ENCODE measurements around the gene FBXL12. TPM values are rescaled to one million over a fixed set of nuclear protein-coding genes. Genes with fewer than 3 reads are reported as not detected.
"Not testable (repeated sequence)": the region's sequence is repeated elsewhere in the genome, so short reads cannot be mapped to it uniquely, and the experiment has no call there.

Gene FBXL12
- total and polyA plus RNA-seq, 4 donors, result 10.0 to 11.7 (median 10.3) TPM

DNA sequence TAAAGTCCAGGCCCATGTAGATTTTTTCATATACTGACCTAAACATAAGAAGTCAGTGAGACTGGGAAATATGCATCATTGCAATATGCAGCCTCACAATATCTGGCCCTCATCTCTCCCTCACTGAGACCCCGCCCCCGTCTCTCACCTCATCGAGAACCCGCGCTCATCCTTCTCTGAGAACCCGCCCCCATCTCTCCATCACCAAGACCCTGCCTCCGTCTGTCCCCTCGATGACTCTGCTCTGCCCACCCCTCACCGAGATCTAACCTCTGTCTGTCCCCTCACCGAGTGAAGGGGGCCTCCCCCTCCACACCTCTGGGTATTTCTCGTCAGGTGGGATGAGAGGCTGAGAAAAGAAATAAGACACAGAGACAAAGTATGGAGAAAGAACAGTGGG is 29.8 kb downstream of the FBXL12 start (continued):
- TF ChIP-seq YY1 (IDR thresholded peaks at IDR 0.05), result no peak

DNA sequence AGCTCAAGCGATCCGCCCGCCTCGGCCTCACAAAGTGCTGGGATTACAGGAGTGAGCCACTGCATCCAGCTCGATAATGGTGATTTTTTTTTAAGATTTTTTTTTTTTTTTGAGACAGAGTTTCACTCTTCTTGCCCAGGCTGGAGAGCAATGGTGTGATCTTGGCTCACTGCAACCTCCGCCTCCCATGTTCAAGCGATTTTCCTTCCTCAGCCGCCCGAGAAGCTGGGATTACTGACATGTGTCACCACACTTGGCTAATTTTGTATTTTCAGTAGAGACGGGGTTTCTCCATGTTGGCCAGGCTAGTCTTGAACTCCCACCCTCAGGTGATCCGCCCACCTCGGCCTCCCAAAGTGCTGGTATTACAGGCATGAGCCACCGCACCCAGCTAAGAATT is 30.3 kb downstream of the FBXL12 start:
- H3K27me3 ChIP-seq (ENCODE audit: control insufficient read depth in 4 of 4, insufficient read depth in 4 of 4, low read length in 3 of 4); H3K9ac ChIP-seq (ENCODE audit: low read depth in 1 of 2, low read length in 2 of 2); H3K4me3 ChIP-seq (ENCODE audit: low read depth in 1 of 3, low read length in 3 of 3); H3K9me3 ChIP-seq (ENCODE audit: control insufficient read depth in 4 of 4, low read length in 3 of 4); H3K27ac ChIP-seq (ENCODE audit: low read depth in 1 of 2, low read length in 2 of 2); H3K36me3 ChIP-seq (ENCODE audit: control insufficient read depth in 4 of 4, insufficient read depth in 3 of 4, low read depth in 1 of 4, low read length in 3 of 4); DNase-seq (ENCODE audit: low spot score): not testable (repeated sequence)
- WGBS, result 95% methylated on average over 13 of the region's 13 CpGs
- H3K4me1 ChIP-seq (ENCODE audit: control insufficient read depth in 4 of 4, insufficient read depth in 4 of 4, low read length in 3 of 4), result peaks cover 4 to 17% (median 10%) of the 10 kb centered on the region in 4 donors

DNA sequence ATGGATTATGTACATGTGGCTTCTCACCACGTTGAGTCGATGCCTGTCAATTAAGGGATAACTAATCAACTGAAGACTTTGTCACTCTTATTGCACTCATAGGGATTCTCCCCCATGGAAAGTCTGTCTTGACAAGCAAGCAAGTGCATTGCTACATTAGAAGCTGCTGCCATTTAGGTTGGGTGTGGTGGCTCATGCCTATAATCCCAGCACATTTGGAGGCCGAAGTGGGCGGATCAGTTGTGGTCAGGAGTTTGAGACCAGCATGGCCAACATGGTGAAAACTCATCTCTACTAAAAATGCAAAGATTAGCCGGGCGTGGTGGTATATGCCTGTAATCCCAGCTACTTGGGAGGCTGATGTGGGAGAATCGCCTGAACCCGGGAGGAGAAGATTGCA is 32.1 kb downstream of the FBXL12 start:
- Histone ChIP-seq H3K36me3 (ENCODE audit: control insufficient read depth in 4 of 4, insufficient read depth in 3 of 4, low read depth in 1 of 4, low read length in 3 of 4) (no peaks in the 10 kb centered on the region), H3K27ac (ENCODE audit: low read depth in 1 of 2, low read length in 2 of 2) (peak overlapping the region in 1 of 2 donors; percentile 61), H3K27me3 (ENCODE audit: control insufficient read depth in 4 of 4, insufficient read depth in 4 of 4, low read length in 3 of 4) (no peaks in the 10 kb centered on the region), H3K4me1 (ENCODE audit: control insufficient read depth in 4 of 4, insufficient read depth in 4 of 4, low read length in 3 of 4) (peaks cover 4 to 14% (median 10%) of the 10 kb centered on the region in 4 donors), H3K4me3 (ENCODE audit: low read depth in 1 of 3, low read length in 3 of 3) (no peak overlapping the region), H3K9ac (ENCODE audit: low read depth in 1 of 2, low read length in 2 of 2) (no peak overlapping the region), H3K9me3 (ENCODE audit: control insufficient read depth in 4 of 4, low read length in 3 of 4) (no peaks in the 10 kb centered on the region)
- DNase-seq (ENCODE audit: low spot score), result no peak
- WGBS, result 97% methylated on average over 8 of the region's 8 CpGs
- TF ChIP-seq, protein P1, sequence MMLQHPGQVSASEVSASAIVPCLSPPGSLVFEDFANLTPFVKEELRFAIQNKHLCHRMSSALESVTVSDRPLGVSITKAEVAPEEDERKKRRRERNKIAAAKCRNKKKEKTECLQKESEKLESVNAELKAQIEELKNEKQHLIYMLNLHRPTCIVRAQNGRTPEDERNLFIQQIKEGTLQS (IDR thresholded peaks at IDR 0.05), result no peak
- TF ChIP-seq RXRA (IDR thresholded peaks at IDR 0.05) (no peak), HNF4G (IDR thresholded peaks at IDR 0.05) (no peak), HNF4A (conservative IDR thresholded peaks at IDR 0.05) (no peak), FOXA1 (IDR thresholded peaks at IDR 0.05) (no peak), EGR1 (IDR thresholded peaks at IDR 0.05; ENCODE audit: low read depth in 2 of 2) (no peak), FOXA2 (IDR thresholded peaks at IDR 0.05) (no peak), SP1 (IDR thresholded peaks at IDR 0.05) (no peak), TAF1 (conservative IDR thresholded peaks at IDR 0.05) (no peak), RAD21 (IDR thresholded peaks at IDR 0.05) (no peak), JUND (IDR thresholded peaks at IDR 0.05) (no peak)
- TF ChIP-seq, protein P2, sequence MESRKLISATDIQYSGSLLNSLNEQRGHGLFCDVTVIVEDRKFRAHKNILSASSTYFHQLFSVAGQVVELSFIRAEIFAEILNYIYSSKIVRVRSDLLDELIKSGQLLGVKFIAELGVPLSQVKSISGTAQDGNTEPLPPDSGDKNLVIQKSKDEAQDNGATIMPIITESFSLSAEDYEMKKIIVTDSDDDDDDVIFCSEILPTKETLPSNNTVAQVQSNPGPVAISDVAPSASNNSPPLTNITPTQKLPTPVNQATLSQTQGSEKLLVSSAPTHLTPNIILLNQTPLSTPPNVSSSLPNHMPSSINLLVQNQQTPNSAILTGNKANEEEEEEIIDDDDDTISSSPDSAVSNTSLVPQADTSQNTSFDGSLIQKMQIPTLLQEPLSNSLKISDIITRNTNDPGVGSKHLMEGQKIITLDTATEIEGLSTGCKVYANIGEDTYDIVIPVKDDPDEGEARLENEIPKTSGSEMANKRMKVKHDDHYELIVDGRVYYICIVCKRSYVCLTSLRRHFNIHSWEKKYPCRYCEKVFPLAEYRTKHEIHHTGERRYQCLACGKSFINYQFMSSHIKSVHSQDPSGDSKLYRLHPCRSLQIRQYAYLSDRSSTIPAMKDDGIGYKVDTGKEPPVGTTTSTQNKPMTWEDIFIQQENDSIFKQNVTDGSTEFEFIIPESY (IDR thresholded peaks at IDR 0.05), result no peak
- TF ChIP-seq, protein P3, sequence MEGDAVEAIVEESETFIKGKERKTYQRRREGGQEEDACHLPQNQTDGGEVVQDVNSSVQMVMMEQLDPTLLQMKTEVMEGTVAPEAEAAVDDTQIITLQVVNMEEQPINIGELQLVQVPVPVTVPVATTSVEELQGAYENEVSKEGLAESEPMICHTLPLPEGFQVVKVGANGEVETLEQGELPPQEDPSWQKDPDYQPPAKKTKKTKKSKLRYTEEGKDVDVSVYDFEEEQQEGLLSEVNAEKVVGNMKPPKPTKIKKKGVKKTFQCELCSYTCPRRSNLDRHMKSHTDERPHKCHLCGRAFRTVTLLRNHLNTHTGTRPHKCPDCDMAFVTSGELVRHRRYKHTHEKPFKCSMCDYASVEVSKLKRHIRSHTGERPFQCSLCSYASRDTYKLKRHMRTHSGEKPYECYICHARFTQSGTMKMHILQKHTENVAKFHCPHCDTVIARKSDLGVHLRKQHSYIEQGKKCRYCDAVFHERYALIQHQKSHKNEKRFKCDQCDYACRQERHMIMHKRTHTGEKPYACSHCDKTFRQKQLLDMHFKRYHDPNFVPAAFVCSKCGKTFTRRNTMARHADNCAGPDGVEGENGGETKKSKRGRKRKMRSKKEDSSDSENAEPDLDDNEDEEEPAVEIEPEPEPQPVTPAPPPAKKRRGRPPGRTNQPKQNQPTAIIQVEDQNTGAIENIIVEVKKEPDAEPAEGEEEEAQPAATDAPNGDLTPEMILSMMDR (IDR thresholded peaks at IDR 0.05; ENCODE audit: low read depth, low read length, missing input control), result no peak
- TF ChIP-seq, protein P4, sequence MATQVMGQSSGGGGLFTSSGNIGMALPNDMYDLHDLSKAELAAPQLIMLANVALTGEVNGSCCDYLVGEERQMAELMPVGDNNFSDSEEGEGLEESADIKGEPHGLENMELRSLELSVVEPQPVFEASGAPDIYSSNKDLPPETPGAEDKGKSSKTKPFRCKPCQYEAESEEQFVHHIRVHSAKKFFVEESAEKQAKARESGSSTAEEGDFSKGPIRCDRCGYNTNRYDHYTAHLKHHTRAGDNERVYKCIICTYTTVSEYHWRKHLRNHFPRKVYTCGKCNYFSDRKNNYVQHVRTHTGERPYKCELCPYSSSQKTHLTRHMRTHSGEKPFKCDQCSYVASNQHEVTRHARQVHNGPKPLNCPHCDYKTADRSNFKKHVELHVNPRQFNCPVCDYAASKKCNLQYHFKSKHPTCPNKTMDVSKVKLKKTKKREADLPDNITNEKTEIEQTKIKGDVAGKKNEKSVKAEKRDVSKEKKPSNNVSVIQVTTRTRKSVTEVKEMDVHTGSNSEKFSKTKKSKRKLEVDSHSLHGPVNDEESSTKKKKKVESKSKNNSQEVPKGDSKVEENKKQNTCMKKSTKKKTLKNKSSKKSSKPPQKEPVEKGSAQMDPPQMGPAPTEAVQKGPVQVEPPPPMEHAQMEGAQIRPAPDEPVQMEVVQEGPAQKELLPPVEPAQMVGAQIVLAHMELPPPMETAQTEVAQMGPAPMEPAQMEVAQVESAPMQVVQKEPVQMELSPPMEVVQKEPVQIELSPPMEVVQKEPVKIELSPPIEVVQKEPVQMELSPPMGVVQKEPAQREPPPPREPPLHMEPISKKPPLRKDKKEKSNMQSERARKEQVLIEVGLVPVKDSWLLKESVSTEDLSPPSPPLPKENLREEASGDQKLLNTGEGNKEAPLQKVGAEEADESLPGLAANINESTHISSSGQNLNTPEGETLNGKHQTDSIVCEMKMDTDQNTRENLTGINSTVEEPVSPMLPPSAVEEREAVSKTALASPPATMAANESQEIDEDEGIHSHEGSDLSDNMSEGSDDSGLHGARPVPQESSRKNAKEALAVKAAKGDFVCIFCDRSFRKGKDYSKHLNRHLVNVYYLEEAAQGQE (IDR thresholded peaks at IDR 0.05), result no peak
- TF ChIP-seq, protein P5, sequence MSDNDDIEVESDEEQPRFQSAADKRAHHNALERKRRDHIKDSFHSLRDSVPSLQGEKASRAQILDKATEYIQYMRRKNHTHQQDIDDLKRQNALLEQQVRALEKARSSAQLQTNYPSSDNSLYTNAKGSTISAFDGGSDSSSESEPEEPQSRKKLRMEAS (IDR thresholded peaks at IDR 0.05), result no peak

All from liver (tissue), 9 donors.